ENCODE data around the gene ATXN7L2. TPM values are rescaled to one million over a fixed set of nuclear protein-coding genes. Genes with fewer than 3 reads are reported as not detected.

Gene ATXN7L2
- total RNA-seq, 4 donors from 2014 or later: 2.2 to 3.3 (median 2.7) TPM

GRCh38 chr1:109532365-109533136 is 48.8 kb downstream of the ATXN7L2 start:
- H3K4me3 ChIP-seq: peak overlapping the region; percentile 7 to 43 (median 20)
- TF ChIP-seq POLR2A (IDR thresholded peaks at IDR 0.05; ENCODE audit: low read depth): no peak
- TF ChIP-seq CTCF (IDR thresholded peaks at IDR 0.05): peak; percentile 47 to 99 (median 98)
- no peak for TF ChIP-seq EP300 (IDR thresholded peaks at IDR 0.05)
- TF ChIP-seq POLR2AphosphoS5 (IDR thresholded peaks at IDR 0.05): peak in 1 of 2 donors; percentile 43

GRCh38 chr1:109534307-109534858 is 50.7 kb downstream of the ATXN7L2 start:
- no peaks in the 10 kb centered on the region for H3K9me3 ChIP-seq
- H3K36me3 ChIP-seq: no peaks in the 10 kb centered on the region
- no peak for DNase-seq (ENCODE audit: extremely low spot score)
- no peak overlapping the region for H3K4me3 ChIP-seq
- intact Hi-C loops (cut with DNase I): loop anchor here (5.0 kb wide), 1 partner anchor 107 kb away; the partner anchor contains the start of gene PSMA5
- TF ChIP-seq EP300 (IDR thresholded peaks at IDR 0.05) (no peak), CTCF (IDR thresholded peaks at IDR 0.05) (no peak), POLR2AphosphoS5 (IDR thresholded peaks at IDR 0.05) (no peak), POLR2A (IDR thresholded peaks at IDR 0.05; ENCODE audit: low read depth) (no peak)
- WGBS: 93% methylated on average over 1 of the region's 1 CpG
- H3K4me1 ChIP-seq: peaks cover 32 to 47% (median 32%) of the 10 kb centered on the region in 4 donors
- H3K27ac ChIP-seq (replicated peaks in 1 of 4): no peak overlapping the region
- no peaks in the 10 kb centered on the region for H3K27me3 ChIP-seq

More at GRCh38 chr1:109532365-109533136, 48.8 kb downstream of the ATXN7L2 start:
- Histone ChIP-seq H3K36me3 (no peaks in the 10 kb centered on the region), H3K9me3 (no peaks in the 10 kb centered on the region), H3K4me1 (peaks cover 32 to 47% (median 32%) of the 10 kb centered on the region in 4 donors), H3K27me3 (no peaks in the 10 kb centered on the region), H3K27ac (replicated peaks in 1 of 4) (peak overlapping the region; percentile 7 to 65 (median 56))
- intact Hi-C loops (cut with DNase I): loop anchor here (2.0 to 5.0 kb wide), 2 partner anchors 42 to 105 kb away; partner anchors contain the start of gene PSMA5
- 16% methylated on average over 11 of the region's 12 CpGs for WGBS
- DNase-seq (ENCODE audit: extremely low spot score): no peak

GRCh38 chr1:109535481-109535880 is 51.8 kb downstream of the ATXN7L2 start:
- 54% methylated on average over 4 of the region's 4 CpGs for WGBS
- no peaks in the 10 kb centered on the region for H3K36me3 ChIP-seq
- peak overlapping the region; percentile 28 to 69 (median 58) for H3K27ac ChIP-seq (replicated peaks in 1 of 4)
- no peaks in the 10 kb centered on the region for H3K27me3 ChIP-seq
- TF ChIP-seq EP300 (IDR thresholded peaks at IDR 0.05) (no peak), POLR2A (IDR thresholded peaks at IDR 0.05; ENCODE audit: low read depth) (no peak), POLR2AphosphoS5 (IDR thresholded peaks at IDR 0.05) (no peak), CTCF (IDR thresholded peaks at IDR 0.05) (no peak)
- no peak overlapping the region for H3K4me3 ChIP-seq
- intact Hi-C loops (cut with DNase I): no loop called here
- peaks cover 32 to 41% (median 32%) of the 10 kb centered on the region in 4 donors for H3K4me1 ChIP-seq
- DNase-seq (ENCODE audit: extremely low spot score): no peak
- no peaks in the 10 kb centered on the region for H3K9me3 ChIP-seq

GRCh38 chr1:109535971-109536491 is 52.3 kb downstream of the ATXN7L2 start:
- no peaks in the 10 kb centered on the region for H3K36me3 ChIP-seq
- no peak overlapping the region for H3K4me3 ChIP-seq
- DNase-seq (ENCODE audit: extremely low spot score): no peak
- H3K9me3 ChIP-seq: no peaks in the 10 kb centered on the region
- peak overlapping the region; percentile 28 to 69 (median 58) for H3K27ac ChIP-seq (replicated peaks in 1 of 4)
- peaks cover 28 to 36% (median 32%) of the 10 kb centered on the region in 4 donors for H3K4me1 ChIP-seq
- 81% methylated on average over 3 of the region's 5 CpGs for WGBS
- intact Hi-C loops (cut with DNase I): no loop called here
- H3K27me3 ChIP-seq: no peaks in the 10 kb centered on the region
- TF ChIP-seq POLR2A (IDR thresholded peaks at IDR 0.05; ENCODE audit: low read depth): no peak
- no peak for TF ChIP-seq EP300 (IDR thresholded peaks at IDR 0.05)
- TF ChIP-seq CTCF (IDR thresholded peaks at IDR 0.05): no peak
- no peak for TF ChIP-seq POLR2AphosphoS5 (IDR thresholded peaks at IDR 0.05)

Measured in esophagus muscularis mucosa (tissue), 4 donors.